HG03439 (cell line): ENCODE data around the gene AAMP.
"Not testable (repeated sequence)": the region's sequence is repeated elsewhere in the genome, so short reads cannot be mapped to it uniquely, and the experiment has no call there.

ENCODE experiments used
- ATAC-seq: cut with Tn5 transposase; IDR thresholded peaks from one replicate; pipeline ENCODE4 v1.9.1; 2021; ENCODE audit warnings: mild to moderate bottlenecking, moderate library complexity; ENCODE audit not compliant: unreplicated experiment

Gene AAMP, protein sequence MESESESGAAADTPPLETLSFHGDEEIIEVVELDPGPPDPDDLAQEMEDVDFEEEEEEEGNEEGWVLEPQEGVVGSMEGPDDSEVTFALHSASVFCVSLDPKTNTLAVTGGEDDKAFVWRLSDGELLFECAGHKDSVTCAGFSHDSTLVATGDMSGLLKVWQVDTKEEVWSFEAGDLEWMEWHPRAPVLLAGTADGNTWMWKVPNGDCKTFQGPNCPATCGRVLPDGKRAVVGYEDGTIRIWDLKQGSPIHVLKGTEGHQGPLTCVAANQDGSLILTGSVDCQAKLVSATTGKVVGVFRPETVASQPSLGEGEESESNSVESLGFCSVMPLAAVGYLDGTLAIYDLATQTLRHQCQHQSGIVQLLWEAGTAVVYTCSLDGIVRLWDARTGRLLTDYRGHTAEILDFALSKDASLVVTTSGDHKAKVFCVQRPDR

DNA sequence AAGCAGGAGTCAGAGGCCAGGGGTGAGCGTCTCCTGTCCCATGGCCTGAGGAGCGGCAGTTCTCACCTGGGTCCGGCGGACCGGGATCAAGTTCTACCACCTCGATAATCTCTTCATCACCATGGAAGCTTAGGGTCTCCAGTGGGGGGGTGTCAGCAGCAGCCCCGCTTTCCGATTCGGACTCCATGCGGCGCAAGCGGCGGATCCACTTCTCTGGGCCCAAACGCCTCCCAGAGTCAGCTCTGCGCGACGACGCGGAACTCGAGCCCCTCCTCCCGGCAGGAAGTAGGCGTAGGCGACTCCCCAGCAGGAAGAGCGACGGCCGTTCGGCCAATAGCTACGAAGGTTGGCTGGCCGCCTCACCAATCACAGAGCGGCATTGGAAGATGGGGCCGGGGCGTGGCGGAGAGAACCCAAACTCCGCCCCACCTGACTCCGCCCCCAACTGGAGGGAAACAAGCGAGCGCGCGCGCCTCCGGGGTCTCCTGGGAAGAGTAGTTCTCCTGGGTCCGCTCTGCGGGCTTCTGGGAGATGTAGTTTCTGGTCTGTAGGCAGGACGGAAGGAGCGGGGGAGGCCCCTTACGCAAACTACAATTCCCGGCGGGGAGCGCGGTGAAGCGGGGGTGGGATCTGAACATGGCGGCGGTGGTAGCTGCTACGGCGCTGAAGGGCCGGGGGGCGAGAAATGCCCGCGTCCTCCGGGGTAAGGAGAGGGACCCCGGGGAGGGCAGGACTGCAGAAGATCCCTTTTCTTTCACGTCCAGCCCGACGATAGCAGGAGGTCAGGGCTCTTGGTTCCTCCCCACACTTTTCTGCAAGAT lies at the start of gene AAMP, which contains the start of gene PNKD:
Gene AAMP, minus strand, starts transcription at position 238 of the 821 bp plus-strand sequence. Its CDS starts 51 bp downstream, at position 187.
Gene PNKD, plus strand, starts transcription at position 620 of the 821 bp plus-strand sequence. Its CDS starts 17 bp downstream, at position 637.
- peak; percentile 90 for ATAC-seq

DNA sequence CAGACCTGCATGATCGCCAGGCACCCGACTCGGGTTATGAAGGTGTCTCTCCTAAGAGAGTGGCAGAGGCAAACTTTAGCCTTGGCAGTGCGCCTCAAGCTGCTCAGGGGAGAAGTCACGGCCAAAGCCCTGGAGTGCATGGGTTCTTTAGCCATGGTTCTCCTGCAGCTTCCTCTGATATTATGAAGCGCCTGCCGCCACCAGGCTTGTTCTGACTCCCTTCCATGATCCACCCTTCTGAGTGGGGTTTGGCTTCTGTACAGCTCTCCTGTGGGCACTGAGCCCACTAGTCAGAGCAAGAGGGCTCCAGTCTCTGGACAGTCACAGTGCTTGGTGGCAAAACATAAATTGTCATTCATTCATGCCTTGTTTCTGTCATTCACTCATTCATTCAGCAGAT lies 48.3 kb upstream of the AAMP start:
- ATAC-seq: no peak

DNA sequence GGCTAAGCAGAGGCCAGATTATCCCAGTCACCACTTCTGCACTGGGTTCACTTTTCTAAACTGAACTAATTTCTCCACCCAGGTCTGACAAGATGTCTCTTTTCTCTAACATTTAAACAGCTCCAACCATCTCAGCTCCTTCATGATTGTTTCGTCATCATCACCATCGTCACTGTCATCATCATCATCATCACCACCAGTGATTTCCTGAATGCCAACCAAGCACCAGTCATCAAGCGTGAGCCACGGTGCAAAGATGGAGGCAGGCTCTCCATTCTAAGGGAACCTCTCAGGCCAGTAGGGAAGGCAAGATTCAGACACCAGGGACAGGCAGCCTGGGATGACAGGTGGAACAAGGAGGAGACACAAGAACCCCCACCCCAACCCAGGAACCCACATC lies 47.9 kb upstream of the AAMP start:
- no peak for ATAC-seq

DNA sequence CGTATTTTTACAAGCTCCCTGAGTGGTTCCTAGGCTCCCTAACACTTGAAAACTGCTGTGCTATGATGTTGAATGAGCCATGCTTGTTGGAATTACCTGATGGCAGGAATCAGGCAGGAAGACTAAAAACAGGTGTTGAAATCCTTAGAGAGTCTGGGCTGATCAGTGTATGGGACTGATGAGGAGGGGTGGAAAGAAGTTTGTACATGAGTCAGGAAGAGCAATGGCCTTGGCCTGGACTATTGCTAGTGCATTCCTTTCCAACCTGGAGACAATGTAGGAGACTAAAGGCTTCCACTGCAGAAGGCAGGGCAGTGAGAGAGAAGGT lies 47.3 kb upstream of the AAMP start:
- ATAC-seq: no peak

DNA sequence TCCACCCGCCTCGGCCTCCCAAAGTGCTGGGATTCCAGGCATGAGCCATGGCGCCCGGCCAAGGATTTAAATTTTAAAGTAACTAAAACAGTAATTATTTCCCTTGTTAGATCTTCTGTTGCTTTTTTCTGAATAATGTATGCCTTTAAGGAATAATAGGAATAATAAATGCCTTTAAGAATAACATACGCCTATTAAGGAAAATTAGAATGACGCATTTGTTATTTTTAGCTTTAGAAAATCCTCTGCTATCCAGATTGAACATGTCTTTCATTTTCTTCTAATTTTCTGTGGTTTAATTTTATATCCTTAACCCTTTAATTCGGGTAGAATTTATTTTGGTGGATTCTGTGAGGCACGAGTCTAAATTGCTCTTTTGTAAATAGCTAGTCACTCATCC lies 45.5 kb upstream of the AAMP start:
- ATAC-seq: no peak

DNA sequence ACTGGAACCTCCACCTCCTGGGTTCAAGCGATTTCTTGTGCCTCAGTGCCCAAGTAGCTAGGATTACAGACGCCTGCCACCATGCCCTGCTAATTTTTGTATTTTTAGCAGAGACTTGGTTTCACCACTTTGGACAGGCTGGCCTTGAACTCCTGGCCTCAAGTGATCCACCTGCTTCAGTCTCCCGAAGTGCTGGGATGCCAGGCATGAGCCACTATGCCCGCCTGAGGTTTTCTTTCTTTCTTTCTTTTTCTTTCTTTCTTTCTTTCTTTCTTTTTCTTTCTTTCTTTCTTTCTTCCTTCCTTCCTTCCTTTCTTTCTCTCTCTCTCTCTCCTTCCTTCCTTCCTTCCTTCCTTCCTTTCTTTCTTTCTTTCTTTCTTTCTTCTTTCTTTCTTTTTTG lies 44.8 kb upstream of the AAMP start:
- ATAC-seq: not testable (repeated sequence)

DNA sequence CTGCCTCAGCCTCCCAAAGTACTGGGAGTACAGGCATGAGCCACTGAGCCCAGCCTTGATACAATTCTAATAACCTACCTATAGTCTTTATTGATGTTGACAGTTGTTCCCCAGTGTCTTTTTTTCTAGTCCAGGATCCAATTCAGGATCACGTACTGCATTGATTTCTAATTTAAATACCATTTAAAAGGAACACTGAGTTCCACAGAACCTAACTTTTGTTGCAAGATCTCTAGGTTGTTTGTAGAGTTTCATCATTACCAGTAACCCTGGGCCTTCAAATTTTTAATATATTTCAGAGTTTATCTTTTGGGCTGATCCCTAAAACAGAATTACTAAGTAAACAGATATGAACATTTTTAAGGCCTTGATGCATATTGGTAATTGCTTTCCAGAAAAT lies 43.4 kb upstream of the AAMP start:
- no peak for ATAC-seq

DNA sequence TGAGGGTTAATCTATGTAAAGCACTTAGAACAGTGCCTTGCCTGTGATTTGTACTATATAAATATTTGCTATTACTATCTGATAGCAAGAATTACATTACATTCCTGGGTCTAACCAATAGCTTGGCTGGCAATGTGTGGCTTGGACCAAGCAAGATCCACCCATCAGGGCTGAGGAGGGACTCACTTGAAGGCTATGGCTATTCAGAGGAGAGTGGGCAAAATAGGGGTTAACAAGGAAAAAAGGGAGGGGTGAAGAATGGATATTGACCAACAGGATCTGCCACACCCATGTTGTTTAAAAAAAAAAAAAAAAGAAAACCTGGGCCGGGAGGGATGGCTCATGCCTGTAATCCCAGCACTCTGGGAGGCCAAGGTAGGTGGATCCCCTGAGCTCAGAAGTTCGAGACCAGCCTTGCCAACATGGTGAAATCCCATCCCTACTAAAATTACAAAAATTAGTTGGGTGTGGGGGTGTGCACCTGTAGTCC lies 42.4 kb upstream of the AAMP start:
- no peak for ATAC-seq

DNA sequence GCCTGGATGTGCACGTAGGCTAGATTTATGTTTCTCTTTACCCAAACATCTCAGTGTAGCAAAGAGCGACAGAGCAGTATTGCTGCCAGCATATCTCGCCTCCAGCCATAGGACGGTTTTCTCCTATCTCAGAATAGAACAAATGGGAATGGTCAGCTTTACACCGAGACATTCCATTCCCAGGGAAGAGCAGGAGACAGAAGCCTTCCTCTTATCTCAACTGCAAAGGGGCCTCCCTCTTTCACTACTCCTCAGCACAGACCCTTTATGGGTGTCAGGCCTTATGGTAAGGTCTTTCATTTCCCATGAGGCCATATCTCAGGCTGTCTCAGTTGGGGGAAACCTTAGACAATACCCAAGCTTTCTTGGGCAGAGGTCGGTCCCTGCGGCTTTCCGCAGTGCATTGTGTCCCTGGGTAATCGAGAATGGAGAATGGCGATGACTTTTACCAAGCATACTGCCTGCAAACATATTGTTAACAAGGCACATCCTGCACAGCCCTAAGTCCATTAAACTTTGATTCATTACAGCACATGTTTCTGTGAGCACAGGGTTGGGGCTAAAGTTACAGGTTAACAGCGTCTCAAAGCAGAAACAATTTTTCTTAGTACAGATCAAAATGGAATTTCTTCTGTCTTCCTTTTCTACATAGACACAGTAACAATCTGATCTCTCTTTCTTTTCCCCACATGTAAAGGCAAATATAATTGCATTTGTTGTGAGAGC lies 41.8 kb upstream of the AAMP start:
- not testable (repeated sequence) for ATAC-seq

DNA sequence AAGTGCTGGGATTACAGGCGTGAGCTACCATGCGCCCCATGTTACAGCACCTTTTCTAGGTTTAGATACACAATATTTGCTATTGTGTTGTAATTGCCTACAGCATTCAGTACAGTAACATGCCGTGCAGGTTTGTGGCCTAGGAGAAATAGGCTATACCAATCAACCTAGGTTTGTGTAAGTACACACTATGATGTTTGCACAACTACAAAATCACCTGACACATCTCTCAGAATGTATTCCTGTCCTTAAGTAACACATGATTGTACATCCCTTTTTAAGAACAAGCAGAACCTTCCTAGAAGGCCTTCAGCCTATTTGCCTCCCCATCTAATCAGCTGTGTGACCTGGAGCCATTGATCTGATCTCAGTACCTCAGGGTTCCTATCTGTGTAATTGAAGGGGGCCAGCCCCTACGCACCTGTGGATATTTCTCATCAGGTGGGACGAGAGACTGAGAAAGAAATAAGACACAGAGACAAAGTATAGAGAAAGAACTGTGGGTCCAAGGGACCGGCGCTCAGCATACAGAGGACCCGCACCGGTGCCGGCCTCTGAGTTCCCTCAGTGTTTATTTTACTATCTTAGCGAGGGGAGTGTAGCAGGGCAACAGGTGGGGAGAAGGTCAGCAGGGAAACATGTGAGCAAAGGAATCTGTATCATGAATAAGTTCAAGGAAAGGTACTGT lies 41.1 kb upstream of the AAMP start:
- no peak for ATAC-seq

DNA sequence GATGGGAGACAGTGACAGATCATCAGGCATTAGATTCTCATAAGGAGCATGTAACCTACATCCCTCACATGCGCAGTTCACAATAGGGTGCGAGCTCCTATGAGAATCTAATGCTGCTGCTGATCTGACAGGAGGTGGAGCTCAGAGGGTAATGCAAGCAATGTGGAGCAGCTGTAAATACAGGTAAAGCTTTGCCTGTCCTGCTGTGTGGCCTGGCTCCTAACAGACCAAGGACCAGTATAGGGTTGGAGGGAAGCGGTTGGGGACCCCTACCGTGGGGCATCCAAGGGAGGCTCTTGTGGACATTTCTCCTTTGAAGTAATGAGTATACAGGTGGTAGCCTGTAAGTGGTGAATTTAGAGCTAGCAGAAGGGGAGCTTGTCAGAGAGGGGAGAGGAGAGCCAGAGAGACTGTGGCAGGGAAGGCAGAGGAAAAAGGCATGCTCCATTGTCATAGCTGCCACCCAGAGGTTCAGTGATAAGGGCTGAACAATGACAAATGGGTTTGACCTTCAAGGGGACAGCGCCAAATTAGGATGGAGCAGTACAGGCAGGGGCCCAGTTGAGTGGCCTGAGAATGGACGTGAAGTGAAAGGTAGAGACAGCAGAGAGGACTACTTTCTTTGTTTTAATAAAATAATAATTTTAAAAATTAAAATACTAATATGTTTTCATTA lies 37.6 kb upstream of the AAMP start:
- ATAC-seq: no peak

DNA sequence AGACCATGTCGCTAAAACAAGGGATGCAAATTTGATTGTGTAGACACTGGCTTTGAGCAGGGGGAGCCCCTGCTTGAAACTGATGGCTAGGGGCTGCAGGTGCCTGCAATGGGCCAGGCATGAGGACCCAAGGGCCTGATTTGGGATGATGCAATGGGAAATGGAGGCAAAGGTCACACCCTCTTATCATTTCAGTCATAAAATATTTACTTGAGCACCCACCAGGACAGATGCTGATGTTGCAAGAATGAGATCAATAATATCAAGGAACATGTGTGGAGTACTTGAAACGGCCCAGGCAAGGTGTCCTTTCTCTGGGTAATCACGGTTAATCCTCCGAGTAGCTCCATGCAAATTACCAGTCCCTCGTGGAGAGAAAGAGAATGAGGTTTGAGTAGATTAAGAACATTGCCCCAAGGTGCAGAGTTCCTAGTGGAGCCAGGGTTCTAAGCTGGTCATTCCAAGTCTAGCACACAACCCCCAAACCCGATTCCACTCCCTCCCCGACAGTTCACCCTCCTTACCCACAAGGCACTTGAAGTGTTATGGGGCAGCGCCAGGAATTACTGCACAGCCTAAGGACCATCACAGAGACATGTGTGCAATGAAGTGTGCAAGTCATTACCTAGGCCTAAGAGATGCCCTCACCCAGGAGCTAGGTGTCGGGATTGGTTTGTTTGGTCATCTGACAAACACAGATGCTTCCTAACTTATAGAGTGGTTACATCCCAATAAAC lies 36.4 kb upstream of the AAMP start:
- no peak for ATAC-seq

DNA sequence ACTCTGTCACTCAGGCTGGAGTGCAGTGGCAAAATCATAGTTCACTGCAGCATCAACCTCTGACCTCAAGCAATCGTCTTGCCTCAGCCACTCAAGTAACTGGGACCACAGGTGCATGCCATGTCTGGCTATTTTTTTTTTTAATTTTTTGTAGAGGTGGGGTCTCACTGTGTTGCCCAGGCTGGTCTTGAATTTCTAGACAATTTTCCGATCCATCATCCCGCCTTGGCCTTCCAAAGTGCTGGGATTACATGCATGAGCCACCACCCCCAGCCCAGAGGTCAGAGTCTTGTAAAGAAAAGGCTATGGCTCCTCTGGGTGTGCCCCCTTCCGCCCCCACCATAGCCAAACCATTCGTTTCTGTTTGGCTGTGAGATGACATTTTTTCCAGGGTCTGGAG lies 35.4 kb upstream of the AAMP start:
- no peak for ATAC-seq

DNA sequence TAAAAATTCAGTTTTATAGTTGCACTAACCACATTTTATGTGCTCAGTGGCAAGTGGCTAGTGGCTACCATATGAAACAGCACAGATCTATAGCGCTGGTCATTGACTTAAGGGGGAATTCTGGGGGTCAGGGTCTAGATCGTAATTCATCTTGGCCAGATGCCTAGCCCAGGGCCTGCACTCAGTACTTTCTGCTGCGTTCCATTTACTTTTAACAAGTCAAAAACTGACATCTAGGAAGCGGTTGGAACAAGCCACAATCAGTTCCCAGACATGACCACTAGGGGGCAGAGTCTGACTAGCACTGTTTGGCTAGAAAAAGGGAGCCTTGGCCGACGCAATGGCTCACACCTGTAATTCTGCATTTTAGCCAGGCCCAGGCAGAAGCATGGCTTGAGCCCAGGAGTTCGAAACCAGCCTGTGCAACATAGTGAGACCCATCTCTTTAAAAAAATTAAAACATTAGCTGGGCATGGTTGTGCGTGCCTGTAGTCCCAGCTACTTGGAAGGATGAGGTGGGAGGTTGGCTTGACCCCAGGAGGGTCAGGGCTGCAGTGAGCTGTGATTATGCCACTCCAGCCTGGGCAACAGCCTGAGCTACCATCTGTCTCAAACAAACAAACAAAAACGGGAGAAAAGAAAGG lies 31.4 kb upstream of the AAMP start:
- peak; percentile 81 for ATAC-seq

DNA sequence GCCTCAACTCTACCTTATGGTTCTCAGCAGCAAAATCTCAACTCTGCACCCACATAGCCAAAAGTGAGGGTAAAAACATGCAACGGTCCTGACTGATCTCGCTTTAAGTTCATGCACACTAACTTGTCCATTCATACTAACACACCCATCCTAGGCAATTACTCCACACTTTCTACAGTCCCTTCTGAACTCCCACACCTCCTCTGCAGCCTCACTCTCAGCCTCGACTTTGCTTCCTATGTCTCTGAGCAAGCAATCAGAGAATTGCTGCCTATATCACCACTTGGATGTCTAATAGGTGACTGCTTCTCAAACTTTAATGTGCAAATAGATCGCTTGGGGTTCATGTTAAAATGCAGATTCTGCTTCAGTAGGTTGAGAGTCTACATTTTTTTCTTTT lies 30.2 kb upstream of the AAMP start:
- ATAC-seq: no peak

DNA sequence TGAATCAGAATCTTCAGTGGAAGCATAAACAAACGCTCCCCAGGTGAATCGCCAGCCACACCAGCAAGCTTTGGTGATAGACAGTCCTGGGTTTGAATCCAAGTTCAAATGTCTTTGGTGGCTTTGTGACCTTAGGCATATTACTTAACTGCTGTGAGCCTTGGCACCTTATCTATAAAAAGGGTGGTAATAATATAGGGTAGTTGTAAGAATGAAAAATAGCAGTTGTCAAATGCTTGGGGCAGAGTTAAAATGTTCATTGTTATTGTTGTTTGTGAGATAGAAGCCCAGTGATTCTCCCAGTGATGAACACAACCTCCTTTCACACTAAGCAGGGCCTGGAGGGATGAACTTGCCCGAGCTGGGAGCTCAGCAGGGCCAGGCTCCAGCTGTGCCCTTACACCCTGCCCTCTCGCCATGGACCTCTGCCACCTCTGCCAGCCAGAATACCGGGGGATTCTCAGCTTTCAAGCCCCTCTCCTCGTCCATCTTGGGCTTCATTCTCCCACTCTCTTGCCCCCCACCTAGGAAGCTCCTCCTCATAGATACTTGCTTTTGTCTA lies 28.5 kb upstream of the AAMP start:
- no peak for ATAC-seq

DNA sequence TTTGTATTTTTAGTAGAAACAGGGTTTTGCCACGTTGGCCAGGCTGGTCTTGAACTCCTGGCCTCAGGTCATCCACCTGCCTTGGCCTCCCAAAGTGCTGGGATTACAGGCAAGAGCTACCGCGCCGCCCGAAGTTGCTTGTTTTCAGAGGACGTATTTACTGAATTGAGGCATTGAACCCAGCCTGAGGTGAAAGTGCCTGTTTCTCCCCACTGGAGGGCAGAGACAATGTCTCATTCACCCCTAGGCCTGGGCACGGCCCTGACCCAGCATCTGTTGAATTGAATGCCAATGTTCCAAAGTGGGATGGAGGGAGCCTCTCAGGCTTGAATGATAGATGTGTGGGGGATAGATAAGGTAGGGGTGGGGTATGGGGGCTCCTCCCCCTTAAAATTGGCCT lies 26.9 kb upstream of the AAMP start:
- no peak for ATAC-seq

DNA sequence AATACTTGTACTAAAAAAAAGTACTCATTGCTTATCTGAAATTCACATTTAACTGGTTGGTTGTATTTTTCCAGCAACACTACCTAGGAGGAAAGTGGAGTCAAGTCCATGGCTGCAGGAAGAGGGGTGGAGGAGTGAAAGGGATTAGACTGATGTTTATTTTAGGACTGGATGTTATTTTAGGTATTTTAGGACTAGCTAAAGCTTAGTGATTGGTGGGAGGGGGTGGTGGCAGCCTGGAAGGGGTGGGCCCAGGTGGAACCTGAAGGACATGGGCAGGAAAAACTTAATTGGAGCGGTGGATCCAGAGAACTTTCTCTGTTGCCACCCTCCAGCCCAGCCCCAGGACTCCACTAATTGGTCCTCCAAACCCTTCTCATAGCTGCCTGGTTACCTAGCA lies 26.3 kb upstream of the AAMP start:
- ATAC-seq: no peak

DNA sequence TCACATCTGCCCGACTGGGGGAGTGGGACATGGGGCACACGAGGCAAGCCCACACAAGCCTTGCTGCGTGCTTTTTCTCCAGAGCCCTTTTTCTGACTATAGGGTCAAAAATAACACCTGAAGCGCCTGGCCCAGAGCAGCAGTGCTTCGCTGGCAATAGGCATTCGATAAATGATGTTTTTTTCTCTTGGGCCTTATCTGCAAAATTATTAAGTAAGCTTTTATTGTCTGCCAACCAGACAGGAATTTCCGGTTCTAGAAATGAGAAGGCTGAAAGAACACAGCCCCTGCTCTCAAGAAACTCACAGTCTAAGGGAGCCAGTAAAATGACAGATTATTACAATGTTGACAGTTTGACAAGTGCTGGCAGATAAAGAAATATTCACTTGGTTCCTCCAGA lies 25.1 kb upstream of the AAMP start:
- no peak for ATAC-seq
